Peyer's patch (tissue), 4 donors: ENCODE data around the gene TRIM58.

Experiments
- POLR2A ChIP-seq, 2 donors: fragments of 450-650 bp; IDR thresholded peaks; one replicate each; pipeline ENCODE4 v1.5.1; 2017; ENCODE audit warnings: antibody characterized with exemption in 2 of 2, mild to moderate bottlenecking in 2 of 2, moderate library complexity in 2 of 2
- TF ChIP-seq, protein P1 (sequence below), 6 experiments: fragments of 450-650 bp in 4 of 6; fragments of 200-600 bp in 2 of 6; sonication (generic) in 1 of 6; IDR thresholded peaks; one replicate each; pipeline ENCODE4 v1.5.1; 2017 to 2019; ENCODE audit warnings: antibody characterized with exemption in 6 of 6, mild to moderate bottlenecking in 3 of 6, moderate library complexity in 1 of 6

- TF ChIP-seq POLR2A (IDR thresholded peaks at IDR 0.05): no peak
- TF ChIP-seq, protein P1, sequence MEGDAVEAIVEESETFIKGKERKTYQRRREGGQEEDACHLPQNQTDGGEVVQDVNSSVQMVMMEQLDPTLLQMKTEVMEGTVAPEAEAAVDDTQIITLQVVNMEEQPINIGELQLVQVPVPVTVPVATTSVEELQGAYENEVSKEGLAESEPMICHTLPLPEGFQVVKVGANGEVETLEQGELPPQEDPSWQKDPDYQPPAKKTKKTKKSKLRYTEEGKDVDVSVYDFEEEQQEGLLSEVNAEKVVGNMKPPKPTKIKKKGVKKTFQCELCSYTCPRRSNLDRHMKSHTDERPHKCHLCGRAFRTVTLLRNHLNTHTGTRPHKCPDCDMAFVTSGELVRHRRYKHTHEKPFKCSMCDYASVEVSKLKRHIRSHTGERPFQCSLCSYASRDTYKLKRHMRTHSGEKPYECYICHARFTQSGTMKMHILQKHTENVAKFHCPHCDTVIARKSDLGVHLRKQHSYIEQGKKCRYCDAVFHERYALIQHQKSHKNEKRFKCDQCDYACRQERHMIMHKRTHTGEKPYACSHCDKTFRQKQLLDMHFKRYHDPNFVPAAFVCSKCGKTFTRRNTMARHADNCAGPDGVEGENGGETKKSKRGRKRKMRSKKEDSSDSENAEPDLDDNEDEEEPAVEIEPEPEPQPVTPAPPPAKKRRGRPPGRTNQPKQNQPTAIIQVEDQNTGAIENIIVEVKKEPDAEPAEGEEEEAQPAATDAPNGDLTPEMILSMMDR (IDR thresholded peaks at IDR 0.05): no peak
Observed at GRCh38 chr1:247841796-247842195, 15.2 kb upstream of the TRIM58 start, which contains the start of gene OR11L1.
